ENCODE results near the gene ITGA6.

The ITGA6 gene

DNA sequence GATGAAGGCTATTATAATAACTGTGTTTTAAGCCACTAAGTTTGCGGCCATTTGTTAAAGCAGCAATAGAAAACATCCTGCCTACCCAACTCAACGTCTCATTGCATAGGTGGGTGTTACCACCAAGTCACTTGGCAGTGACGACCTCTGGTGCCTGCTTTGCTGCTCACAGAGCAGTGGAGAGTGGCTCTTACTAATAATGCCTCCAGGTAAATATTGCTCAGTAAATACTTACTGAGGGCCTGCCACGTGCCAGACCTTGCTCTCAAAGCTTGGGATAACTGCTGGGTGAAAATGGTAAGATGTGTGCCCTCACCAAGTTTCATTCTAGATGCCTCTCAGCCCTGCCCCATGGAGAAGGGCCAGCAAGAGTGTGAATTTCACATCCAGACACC lies 27.7 kb downstream of the ITGA6 start:
- Histone ChIP-seq H3K27ac (ENCODE audit: low read depth, low read length) (no peak overlapping the region), H3K27me3 (ENCODE audit: insufficient read depth, low read length) (no peaks in the 10 kb centered on the region), H3K79me2 (ENCODE audit: control insufficient read depth, insufficient read depth, low read length, unreplicated experiment) (no peaks in the 10 kb centered on the region), H3K4me3 (ENCODE audit: low read depth, low read length) (no peak overlapping the region), H2AFZ (ENCODE audit: low read length, unreplicated experiment) (no peak overlapping the region), H3K4me1 (ENCODE audit: control insufficient read depth, insufficient read depth, low read length, unreplicated experiment) (no peaks in the 10 kb centered on the region), H3K36me3 (ENCODE audit: insufficient read depth, low read length) (no peaks in the 10 kb centered on the region)

DNA sequence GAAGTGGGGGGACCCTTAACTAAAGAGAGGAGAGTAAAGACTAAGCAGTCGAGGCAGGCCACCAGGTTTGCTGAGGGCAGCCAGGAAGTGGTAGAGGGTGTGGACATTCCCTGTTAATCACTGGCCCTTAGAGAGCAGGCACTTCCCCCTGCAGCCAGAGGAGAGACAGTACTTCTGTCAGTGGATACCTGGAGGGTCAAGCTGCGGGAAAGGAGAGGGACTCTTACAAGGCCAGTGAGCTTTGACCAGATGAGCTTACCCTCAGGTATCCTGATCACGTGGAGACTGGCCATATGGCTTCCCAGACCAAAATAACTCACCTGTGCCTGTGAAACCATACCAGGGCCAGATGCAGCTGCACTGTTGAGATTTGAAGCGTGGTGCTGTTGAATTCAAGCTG lies 28.6 kb downstream of the ITGA6 start:
- Histone ChIP-seq H3K4me3 (ENCODE audit: low read depth, low read length) (no peak overlapping the region), H3K36me3 (ENCODE audit: insufficient read depth, low read length) (no peaks in the 10 kb centered on the region), H3K27me3 (ENCODE audit: insufficient read depth, low read length) (no peaks in the 10 kb centered on the region), H3K27ac (ENCODE audit: low read depth, low read length) (no peak overlapping the region), H3K79me2 (ENCODE audit: control insufficient read depth, insufficient read depth, low read length, unreplicated experiment) (no peaks in the 10 kb centered on the region), H3K4me1 (ENCODE audit: control insufficient read depth, insufficient read depth, low read length, unreplicated experiment) (no peaks in the 10 kb centered on the region), H2AFZ (ENCODE audit: low read length, unreplicated experiment) (no peak overlapping the region)

DNA sequence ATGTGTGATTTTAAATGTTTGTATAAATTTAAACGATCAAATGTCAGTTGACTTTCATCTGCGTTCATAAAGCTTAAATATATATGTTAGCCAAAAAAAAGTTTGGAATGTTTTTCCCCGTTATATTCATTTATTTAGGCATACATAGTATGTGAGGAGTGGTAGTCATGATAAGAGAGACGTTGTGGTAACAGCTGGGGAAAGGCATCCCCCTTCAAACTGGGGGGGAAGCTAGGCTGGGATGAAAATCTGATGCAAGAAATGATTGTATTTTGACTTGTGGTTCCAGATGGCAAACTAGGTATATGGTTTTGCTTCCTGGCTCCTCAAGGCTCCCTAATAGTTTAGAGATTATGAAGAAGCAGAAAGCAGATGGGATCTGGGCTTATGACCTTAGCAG lies 30.1 kb downstream of the ITGA6 start:
- H3K27ac ChIP-seq (ENCODE audit: low read depth, low read length): no peak overlapping the region
- no peaks in the 10 kb centered on the region for H3K27me3 ChIP-seq (ENCODE audit: insufficient read depth, low read length)
- no peak overlapping the region for H2AFZ ChIP-seq (ENCODE audit: low read length, unreplicated experiment)
- no peaks in the 10 kb centered on the region for H3K4me1 ChIP-seq (ENCODE audit: control insufficient read depth, insufficient read depth, low read length, unreplicated experiment)
- H3K79me2 ChIP-seq (ENCODE audit: control insufficient read depth, insufficient read depth, low read length, unreplicated experiment): no peaks in the 10 kb centered on the region
- H3K4me3 ChIP-seq (ENCODE audit: low read depth, low read length): no peak overlapping the region
- no peaks in the 10 kb centered on the region for H3K36me3 ChIP-seq (ENCODE audit: insufficient read depth, low read length)

DNA sequence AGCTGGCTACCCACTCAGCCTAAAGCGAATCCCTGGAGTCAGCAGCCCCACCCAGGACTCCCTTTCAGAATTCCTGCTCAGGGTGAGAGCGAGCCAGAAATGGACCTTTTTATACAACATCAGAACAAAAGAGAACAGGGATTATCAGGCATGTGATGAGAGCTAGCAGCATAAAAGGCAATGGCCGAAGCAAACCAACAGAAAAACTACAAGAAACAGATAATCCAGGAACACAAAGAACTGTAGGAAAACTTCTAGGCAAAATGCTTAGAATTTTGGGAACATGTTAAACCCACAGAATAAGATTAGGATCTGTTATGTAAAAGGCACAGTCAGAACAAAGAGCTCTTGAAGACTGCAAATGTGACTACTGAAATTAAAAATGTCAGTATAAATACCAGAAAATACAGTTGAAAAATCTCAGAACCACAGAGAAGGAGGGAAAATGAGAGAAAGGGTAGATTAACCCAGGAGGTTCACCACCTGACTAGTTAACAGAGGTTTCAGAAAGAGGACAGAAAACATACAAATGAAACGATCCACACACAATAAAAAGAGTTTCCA lies 31.3 kb downstream of the ITGA6 start:
- H3K27me3 ChIP-seq (ENCODE audit: insufficient read depth, low read length): no peaks in the 10 kb centered on the region

DNA sequence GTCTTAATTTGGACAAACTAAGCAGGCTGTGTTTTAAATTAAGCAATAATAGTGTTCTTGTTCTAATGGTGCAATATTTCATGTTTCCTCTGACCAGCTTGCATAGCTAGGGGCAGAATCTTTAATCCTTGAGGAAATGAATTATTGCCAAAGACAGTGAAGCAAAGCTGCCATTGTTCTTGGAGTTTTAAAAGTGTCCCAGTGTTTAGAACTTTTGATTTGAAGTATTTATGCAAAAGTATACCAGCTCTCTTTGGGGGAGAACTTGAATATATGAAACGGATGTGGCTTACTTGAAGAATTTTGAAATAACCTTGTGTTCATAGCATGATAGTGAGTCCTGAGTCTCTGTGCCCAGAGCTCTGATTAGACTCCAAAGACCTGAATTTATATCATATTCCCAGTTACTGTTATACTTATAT lies 33.4 kb downstream of the ITGA6 start:
- Histone ChIP-seq H3K4me1 (ENCODE audit: control insufficient read depth, insufficient read depth, low read length, unreplicated experiment) (peaks cover 3% of the 10 kb centered on the region), H3K27ac (ENCODE audit: low read depth, low read length) (no peak overlapping the region), H2AFZ (ENCODE audit: low read length, unreplicated experiment) (no peak overlapping the region), H3K36me3 (ENCODE audit: insufficient read depth, low read length) (no peaks in the 10 kb centered on the region), H3K27me3 (ENCODE audit: insufficient read depth, low read length) (no peaks in the 10 kb centered on the region), H3K79me2 (ENCODE audit: control insufficient read depth, insufficient read depth, low read length, unreplicated experiment) (no peaks in the 10 kb centered on the region), H3K4me3 (ENCODE audit: low read depth, low read length) (no peak overlapping the region)

More for the DNA sequence above, 31.3 kb downstream of the ITGA6 start:
- H3K36me3 ChIP-seq (ENCODE audit: insufficient read depth, low read length): no peaks in the 10 kb centered on the region
- no peak overlapping the region for H2AFZ ChIP-seq (ENCODE audit: low read length, unreplicated experiment)
- H3K4me3 ChIP-seq (ENCODE audit: low read depth, low read length): no peak overlapping the region
- H3K27ac ChIP-seq (ENCODE audit: low read depth, low read length): no peak overlapping the region
- no peaks in the 10 kb centered on the region for H3K79me2 ChIP-seq (ENCODE audit: control insufficient read depth, insufficient read depth, low read length, unreplicated experiment)
- no peaks in the 10 kb centered on the region for H3K4me1 ChIP-seq (ENCODE audit: control insufficient read depth, insufficient read depth, low read length, unreplicated experiment)

DNA sequence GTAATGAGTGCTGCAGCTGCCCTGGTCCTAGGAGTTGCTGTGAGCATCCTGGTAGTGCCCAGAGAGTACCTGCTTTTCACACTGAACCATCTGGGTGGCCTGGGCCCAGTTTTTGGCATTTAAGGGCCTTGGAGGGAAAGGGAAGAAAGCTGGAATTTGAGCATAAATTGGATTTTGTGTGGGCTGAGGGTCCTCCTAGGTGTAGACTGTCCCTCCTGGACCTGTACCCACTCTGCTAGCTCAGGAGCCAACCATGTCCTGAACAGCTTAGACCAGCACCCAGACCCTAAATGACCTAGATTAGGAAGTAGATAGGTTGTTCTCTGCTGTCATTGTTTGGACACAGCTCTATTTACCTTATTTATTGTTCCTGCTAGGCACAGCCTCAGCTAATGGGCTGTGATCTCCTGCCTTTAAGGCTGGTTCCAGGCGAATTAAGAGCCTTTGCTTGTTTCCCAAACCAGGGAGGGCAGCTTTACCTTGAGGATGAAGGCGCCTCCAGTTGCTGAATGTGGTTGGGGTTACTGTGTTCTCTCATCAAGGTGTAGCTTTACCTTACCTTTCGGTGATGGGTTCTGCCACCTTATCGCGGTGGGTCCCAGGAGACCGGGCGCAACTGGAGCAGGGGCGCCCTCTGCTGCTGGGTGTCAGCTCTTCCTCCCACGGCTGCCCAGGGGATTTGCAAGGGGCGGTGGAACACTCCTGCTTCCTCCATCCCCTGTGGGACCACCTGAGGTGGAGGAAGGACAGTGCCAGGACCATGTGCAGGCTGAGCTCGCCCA lies 34.4 kb downstream of the ITGA6 start:
- Histone ChIP-seq H3K27me3 (ENCODE audit: insufficient read depth, low read length) (no peaks in the 10 kb centered on the region), H3K27ac (ENCODE audit: low read depth, low read length) (no peak overlapping the region), H3K36me3 (ENCODE audit: insufficient read depth, low read length) (no peaks in the 10 kb centered on the region), H3K4me1 (ENCODE audit: control insufficient read depth, insufficient read depth, low read length, unreplicated experiment) (peaks cover 3% of the 10 kb centered on the region), H3K79me2 (ENCODE audit: control insufficient read depth, insufficient read depth, low read length, unreplicated experiment) (no peaks in the 10 kb centered on the region), H3K4me3 (ENCODE audit: low read depth, low read length) (no peak overlapping the region), H2AFZ (ENCODE audit: low read length, unreplicated experiment) (no peak overlapping the region)

DNA sequence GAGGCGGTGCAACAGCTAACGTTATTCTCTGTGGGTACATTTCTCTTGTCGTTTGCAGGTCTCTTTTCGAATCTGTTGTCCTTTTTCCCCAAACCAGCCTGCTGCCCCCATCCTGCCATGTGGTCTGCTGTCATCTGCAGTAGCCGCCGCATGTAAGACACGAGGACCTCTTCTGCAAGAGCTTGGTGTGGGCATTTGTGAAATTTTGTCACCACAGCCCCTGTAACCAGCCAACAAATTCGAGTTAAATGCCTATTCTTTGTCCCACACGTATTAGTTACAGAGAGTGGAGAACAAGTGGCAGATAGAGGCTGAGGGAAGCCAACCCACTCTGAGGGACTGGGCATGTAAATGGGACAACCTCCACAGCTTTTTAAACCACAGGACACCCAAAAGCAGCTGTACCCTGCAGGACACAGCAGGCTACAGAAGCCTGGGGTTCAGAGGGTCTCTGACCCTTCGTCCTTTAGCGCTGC lies 35.0 kb downstream of the ITGA6 start:
- Histone ChIP-seq H3K36me3 (ENCODE audit: insufficient read depth, low read length) (no peaks in the 10 kb centered on the region), H3K4me1 (ENCODE audit: control insufficient read depth, insufficient read depth, low read length, unreplicated experiment) (peaks cover 3% of the 10 kb centered on the region), H3K27me3 (ENCODE audit: insufficient read depth, low read length) (no peaks in the 10 kb centered on the region), H3K4me3 (ENCODE audit: low read depth, low read length) (no peak overlapping the region), H3K79me2 (ENCODE audit: control insufficient read depth, insufficient read depth, low read length, unreplicated experiment) (no peaks in the 10 kb centered on the region), H2AFZ (ENCODE audit: low read length, unreplicated experiment) (no peak overlapping the region), H3K27ac (ENCODE audit: low read depth, low read length) (no peak overlapping the region)

DNA sequence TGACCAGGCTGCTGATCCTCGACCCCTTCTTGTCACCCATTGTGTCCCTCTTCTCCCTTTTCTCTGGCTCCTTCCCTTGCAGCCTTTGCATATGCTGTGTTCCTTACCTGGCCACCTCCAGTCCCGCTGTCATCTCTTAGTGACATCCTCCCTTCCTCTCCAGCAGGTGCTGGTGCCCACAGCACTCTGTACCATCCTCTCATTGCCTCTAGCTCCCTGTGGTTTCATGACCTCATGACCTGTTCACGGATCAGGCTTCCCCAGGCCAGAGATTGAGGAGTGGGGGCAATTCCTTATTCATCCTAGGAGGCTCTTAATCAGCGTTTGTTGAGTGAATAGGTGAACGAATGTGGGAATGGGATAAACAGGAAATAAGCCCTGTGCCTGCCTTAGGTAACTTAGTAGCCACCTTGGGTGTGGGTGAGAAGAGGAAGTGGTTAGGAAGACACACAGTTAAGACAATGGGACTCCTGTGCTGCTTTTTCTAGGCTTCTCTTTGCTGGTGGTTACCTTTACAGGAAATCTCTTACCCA lies 35.5 kb downstream of the ITGA6 start:
- H3K4me3 ChIP-seq (ENCODE audit: low read depth, low read length): no peak overlapping the region
- H3K27me3 ChIP-seq (ENCODE audit: insufficient read depth, low read length): no peaks in the 10 kb centered on the region
- no peaks in the 10 kb centered on the region for H3K36me3 ChIP-seq (ENCODE audit: insufficient read depth, low read length)
- H2AFZ ChIP-seq (ENCODE audit: low read length, unreplicated experiment): no peak overlapping the region
- no peaks in the 10 kb centered on the region for H3K79me2 ChIP-seq (ENCODE audit: control insufficient read depth, insufficient read depth, low read length, unreplicated experiment)
- no peak overlapping the region for H3K27ac ChIP-seq (ENCODE audit: low read depth, low read length)
- peaks cover 3% of the 10 kb centered on the region for H3K4me1 ChIP-seq (ENCODE audit: control insufficient read depth, insufficient read depth, low read length, unreplicated experiment)

DNA sequence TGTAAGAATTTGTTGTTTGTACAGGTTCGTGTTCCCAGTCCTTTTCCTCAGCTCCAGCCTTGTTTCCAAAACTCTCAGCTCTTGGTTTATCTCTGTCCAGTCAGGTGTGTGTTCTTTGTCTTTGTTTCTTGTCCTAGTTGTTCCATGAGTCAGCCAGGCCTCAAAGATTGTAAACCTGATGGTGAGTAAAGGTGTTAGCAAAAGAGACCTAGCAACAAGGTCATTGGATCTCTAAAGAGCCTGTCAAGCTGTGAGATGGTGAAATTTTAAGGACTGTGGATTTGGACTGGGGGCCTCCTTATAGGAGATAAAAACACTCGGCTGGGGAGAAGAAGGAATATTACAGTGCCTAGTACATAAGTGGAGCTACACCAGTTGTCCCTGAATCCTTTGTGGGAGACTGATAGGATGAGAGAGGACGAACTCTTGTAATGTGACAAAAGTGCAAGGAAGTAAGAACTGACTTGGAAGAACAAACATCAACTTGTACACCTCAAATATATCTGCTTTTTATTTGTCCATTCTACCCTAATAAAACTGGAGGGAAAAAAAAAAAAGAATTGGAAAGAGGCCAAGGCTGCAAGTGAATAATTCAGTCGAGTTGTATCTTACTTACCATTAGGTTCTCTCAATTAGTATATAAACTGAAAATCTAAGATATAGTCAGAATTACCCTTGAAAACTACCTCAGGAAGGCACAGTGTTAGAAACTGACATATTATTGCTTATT lies 37.2 kb downstream of the ITGA6 start:
- peaks cover 3% of the 10 kb centered on the region for H3K4me1 ChIP-seq (ENCODE audit: control insufficient read depth, insufficient read depth, low read length, unreplicated experiment)
- no peaks in the 10 kb centered on the region for H3K27me3 ChIP-seq (ENCODE audit: insufficient read depth, low read length)
- no peak overlapping the region for H3K4me3 ChIP-seq (ENCODE audit: low read depth, low read length)
- H2AFZ ChIP-seq (ENCODE audit: low read length, unreplicated experiment): no peak overlapping the region
- no peaks in the 10 kb centered on the region for H3K36me3 ChIP-seq (ENCODE audit: insufficient read depth, low read length)
- no peaks in the 10 kb centered on the region for H3K79me2 ChIP-seq (ENCODE audit: control insufficient read depth, insufficient read depth, low read length, unreplicated experiment)
- H3K27ac ChIP-seq (ENCODE audit: low read depth, low read length): no peak overlapping the region

DNA sequence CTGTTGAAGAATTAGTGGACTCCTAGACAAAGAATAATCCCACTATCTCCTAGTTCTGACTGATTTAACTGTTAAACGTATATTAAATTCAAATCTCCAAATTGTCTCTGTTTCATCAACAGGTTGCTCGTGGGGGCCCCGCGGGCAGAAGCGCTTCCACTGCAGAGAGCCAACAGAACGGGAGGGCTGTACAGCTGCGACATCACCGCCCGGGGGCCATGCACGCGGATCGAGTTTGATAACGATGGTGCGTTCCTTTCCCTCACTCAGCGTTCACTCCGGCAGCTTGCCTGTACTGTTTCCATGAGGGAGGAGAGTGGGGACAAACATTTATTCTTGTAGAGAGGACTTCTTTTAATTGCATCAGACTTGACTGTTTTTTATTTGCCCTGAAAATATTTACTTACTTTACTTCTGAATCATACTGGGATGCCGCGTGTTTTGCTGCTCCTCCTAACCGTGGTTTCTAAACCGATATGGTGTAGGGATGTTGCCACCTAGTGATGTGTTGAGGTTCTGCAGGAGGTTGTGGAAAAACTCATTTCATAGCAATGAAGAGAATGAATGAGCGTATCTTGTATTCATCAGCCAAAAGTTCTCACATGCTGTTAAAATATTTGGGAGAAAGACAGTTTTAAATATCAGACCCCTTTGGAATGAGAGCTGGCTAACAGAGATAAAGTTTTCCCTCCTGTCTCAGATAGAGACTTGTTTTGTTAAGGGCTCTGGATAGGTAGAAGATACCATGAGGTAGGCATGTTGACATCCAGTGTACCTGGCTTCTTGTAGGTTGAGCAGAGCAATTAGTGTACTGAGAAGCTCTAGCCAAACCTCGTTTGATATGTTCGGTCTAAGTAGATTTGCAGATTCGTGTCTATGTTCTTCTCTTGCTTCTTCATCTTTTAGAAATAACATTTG lies 38.3 kb downstream of the ITGA6 start:
- H3K27ac ChIP-seq (ENCODE audit: low read depth, low read length): no peak overlapping the region
- H3K79me2 ChIP-seq (ENCODE audit: control insufficient read depth, insufficient read depth, low read length, unreplicated experiment): no peaks in the 10 kb centered on the region
- peak overlapping the region; percentile 35 for H2AFZ ChIP-seq (ENCODE audit: low read length, unreplicated experiment)
- H3K36me3 ChIP-seq (ENCODE audit: insufficient read depth, low read length): no peaks in the 10 kb centered on the region
- H3K27me3 ChIP-seq (ENCODE audit: insufficient read depth, low read length): no peaks in the 10 kb centered on the region
- peaks cover 3% of the 10 kb centered on the region for H3K4me1 ChIP-seq (ENCODE audit: control insufficient read depth, insufficient read depth, low read length, unreplicated experiment)
- H3K4me3 ChIP-seq (ENCODE audit: low read depth, low read length): peak overlapping the region; percentile 77

All from ACC112 (cell line).